ENCODE results near the gene FCER2.
"Not testable (repeated sequence)": the region's sequence is repeated elsewhere in the genome, so short reads cannot be mapped to it uniquely, and the experiment has no call there.

FCER2 gene

GRCh38 chr19:7701654-7702457, at the start of gene FCER2:
TSS of gene FCER2 (minus strand) at chr19:7702131. CDS start at chr19:7699760, 2,371 bp downstream.
- no peak for DNase-seq (ENCODE audit: low read depth in 3 of 3)

GRCh38 chr19:7751157-7751783, 49.3 kb upstream of the FCER2 start:
- no peak for DNase-seq (ENCODE audit: low read depth in 3 of 3)

GRCh38 chr19:7748756-7749155, 46.8 kb upstream of the FCER2 start:
- DNase-seq (ENCODE audit: low read depth in 3 of 3) = no peak

- DNase-seq (ENCODE audit: low read depth in 3 of 3) = no peak
Measured at GRCh38 chr19:7748171-7748570, 46.2 kb upstream of the FCER2 start.

- DNase-seq (ENCODE audit: low read depth in 3 of 3) = no peak
Measured at GRCh38 chr19:7746903-7747884, 45.3 kb upstream of the FCER2 start, which contains the start of gene CD209. TSS of gene CD209 (minus strand) at chr19:7747534. CDS start at chr19:7747511, 23 bp downstream.

GRCh38 chr19:7746306-7746705, 44.4 kb upstream of the FCER2 start:
- DNase-seq (ENCODE audit: low read depth in 3 of 3) = not testable (repeated sequence)

GRCh38 chr19:7744871-7745650, 43.1 kb upstream of the FCER2 start:
- DNase-seq (ENCODE audit: low read depth in 3 of 3) = no peak

- DNase-seq (ENCODE audit: low read depth in 3 of 3) = no peak
Measured at GRCh38 chr19:7744199-7744786, 42.4 kb upstream of the FCER2 start.

GRCh38 chr19:7743425-7743841, 41.5 kb upstream of the FCER2 start:
- DNase-seq (ENCODE audit: low read depth in 3 of 3) = no peak

- DNase-seq (ENCODE audit: low read depth in 3 of 3) = no peak
Measured at GRCh38 chr19:7742991-7743390, 41.1 kb upstream of the FCER2 start.

- DNase-seq (ENCODE audit: low read depth in 3 of 3) = no peak
Measured at GRCh38 chr19:7742575-7742974, 40.6 kb upstream of the FCER2 start.

- no peak for DNase-seq (ENCODE audit: low read depth in 3 of 3)
Measured at GRCh38 chr19:7740682-7741054, 38.7 kb upstream of the FCER2 start.

GRCh38 chr19:7739801-7740681, 38.1 kb upstream of the FCER2 start:
- no peak for DNase-seq (ENCODE audit: low read depth in 3 of 3)

- no peak for DNase-seq (ENCODE audit: low read depth in 3 of 3)
Measured at GRCh38 chr19:7739211-7739755, 37.4 kb upstream of the FCER2 start.

- DNase-seq (ENCODE audit: low read depth in 3 of 3) = no peak
Measured at GRCh38 chr19:7738023-7738422, 36.1 kb upstream of the FCER2 start.

GRCh38 chr19:7737215-7737614, 35.3 kb upstream of the FCER2 start:
- DNase-seq (ENCODE audit: low read depth in 3 of 3) = no peak

- DNase-seq (ENCODE audit: low read depth in 3 of 3) = no peak
Measured at GRCh38 chr19:7736148-7736547, 34.2 kb upstream of the FCER2 start.

- no peak for DNase-seq (ENCODE audit: low read depth in 3 of 3)
Measured at GRCh38 chr19:7734220-7735203, 32.6 kb upstream of the FCER2 start.

All from stimulated activated CD4-positive, alpha-beta T cell treated with anti-CD3 and anti-CD28 coated beads, TNF-alpha, amount 100 ng/mL, for 4 hours (primary cell).